Measurements from ENCODE around the gene RASGEF1C.
A peak's percentile ranks its signal among the peaks of the same experiment; 100 is the strongest.

DNA sequence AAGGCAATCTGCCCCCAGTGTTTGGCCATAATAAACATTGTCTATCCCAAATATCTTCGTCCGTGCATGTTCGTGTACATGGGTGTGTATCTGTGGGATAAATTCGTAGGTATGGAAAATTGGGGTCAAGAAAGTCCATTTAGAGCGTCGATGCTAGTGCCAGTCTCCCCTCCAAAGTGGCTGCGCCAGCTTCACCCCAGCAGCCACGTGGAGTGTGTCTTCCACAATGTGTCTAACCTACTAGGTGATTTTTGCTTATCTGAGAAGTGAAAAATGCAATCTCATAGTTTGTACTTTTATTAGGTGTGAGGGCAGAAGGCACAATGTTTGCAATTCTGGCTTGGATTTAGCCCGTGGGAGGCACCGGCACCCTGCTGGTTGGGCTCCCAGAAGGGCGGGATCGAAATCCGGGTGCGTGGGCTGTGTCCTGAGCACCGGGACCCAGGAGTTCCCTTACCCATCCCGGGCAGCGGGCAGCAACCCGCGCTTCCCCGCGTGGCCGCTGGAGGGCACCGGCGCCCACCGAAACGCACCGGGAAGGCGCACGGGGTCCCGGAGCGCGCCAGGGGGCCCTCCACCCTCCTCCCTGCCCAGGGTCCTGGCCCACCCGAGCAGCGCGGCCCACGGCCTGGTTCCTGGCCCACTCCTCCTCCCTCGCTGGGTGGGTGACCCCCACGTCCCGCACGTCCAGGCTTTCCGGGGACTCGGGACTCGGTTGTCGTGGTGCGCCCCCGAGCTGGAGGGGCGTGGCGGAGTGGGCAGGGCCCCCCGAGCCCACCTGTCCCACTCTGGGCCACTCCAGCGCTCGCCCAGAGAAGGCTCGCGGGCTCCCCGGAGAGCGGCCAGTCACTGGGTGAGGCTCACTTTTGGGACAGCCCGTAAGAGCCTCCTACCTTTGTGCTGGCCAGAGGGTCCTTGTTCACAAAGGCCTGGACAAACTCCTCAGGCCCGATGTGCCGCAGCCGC is 82.0 kb downstream of the RASGEF1C start:
- TF ChIP-seq, protein P1, sequence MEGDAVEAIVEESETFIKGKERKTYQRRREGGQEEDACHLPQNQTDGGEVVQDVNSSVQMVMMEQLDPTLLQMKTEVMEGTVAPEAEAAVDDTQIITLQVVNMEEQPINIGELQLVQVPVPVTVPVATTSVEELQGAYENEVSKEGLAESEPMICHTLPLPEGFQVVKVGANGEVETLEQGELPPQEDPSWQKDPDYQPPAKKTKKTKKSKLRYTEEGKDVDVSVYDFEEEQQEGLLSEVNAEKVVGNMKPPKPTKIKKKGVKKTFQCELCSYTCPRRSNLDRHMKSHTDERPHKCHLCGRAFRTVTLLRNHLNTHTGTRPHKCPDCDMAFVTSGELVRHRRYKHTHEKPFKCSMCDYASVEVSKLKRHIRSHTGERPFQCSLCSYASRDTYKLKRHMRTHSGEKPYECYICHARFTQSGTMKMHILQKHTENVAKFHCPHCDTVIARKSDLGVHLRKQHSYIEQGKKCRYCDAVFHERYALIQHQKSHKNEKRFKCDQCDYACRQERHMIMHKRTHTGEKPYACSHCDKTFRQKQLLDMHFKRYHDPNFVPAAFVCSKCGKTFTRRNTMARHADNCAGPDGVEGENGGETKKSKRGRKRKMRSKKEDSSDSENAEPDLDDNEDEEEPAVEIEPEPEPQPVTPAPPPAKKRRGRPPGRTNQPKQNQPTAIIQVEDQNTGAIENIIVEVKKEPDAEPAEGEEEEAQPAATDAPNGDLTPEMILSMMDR (IDR thresholded peaks at IDR 0.05) = peak; percentile 66 to 85 (median 82)
- TF ChIP-seq POLR2A (IDR thresholded peaks at IDR 0.05) = no peak
